GM12873 (cell line): Measurements from ENCODE around the gene CHRNB2.

ENCODE experiments used
- TF ChIP-seq, protein P1 (sequence below): IDR thresholded peaks from 2 replicates; pipeline ENCODE4 v1.5.1; 2012; ENCODE audit warnings: low read depth, mild to moderate bottlenecking, moderate library complexity, low read length, control low read depth; ENCODE audit not compliant: insufficient read depth; ENCODE audit errors: missing control alignments

The CHRNB2 gene

DNA sequence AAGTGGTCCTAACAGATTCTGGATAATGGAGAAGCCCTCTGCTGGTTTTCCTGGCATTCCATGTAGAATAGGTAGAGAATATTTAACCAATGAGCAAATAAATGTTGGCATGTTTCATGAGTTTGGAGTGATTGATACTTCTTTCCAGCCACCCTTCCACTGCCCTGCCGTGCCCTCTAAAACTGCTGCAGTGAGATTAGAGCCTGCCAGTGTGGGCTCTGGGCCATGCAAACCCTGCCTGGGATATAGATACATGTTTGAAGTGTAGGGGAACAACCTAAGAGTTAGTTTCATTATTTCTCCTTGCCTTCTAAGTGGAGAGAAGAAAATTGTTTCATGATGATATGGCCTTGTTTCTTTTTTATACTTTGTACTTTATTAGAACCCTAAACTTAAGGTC lies 19.6 kb upstream of the CHRNB2 start:
- TF ChIP-seq, protein P1, sequence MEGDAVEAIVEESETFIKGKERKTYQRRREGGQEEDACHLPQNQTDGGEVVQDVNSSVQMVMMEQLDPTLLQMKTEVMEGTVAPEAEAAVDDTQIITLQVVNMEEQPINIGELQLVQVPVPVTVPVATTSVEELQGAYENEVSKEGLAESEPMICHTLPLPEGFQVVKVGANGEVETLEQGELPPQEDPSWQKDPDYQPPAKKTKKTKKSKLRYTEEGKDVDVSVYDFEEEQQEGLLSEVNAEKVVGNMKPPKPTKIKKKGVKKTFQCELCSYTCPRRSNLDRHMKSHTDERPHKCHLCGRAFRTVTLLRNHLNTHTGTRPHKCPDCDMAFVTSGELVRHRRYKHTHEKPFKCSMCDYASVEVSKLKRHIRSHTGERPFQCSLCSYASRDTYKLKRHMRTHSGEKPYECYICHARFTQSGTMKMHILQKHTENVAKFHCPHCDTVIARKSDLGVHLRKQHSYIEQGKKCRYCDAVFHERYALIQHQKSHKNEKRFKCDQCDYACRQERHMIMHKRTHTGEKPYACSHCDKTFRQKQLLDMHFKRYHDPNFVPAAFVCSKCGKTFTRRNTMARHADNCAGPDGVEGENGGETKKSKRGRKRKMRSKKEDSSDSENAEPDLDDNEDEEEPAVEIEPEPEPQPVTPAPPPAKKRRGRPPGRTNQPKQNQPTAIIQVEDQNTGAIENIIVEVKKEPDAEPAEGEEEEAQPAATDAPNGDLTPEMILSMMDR: no peak

- TF ChIP-seq, protein P1: no peak
Observed at GRCh38 chr1:154549202-154549770, 18.3 kb upstream of the CHRNB2 start.

DNA sequence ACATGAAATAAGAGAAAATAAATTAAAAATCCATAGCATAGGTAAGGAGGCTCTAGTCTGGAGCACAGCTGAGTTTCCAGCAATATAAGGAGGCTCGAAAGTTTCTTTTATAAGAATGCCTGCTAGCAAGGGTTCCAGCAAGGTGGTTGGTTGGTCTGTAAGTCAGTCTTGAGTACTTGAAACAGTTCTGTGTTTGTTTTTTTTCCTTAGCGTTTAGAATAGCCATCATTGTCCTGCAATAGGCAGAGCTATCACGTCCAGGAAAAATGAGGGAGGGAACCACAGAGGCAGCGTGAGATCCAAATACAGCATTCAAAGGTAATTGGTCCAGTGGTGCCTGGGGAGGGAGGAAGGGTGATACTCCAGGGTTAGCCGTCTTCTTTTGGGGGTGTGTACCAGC lies 17.5 kb upstream of the CHRNB2 start:
- TF ChIP-seq, protein P1: no peak

GRCh38 chr1:154550657-154551056 lies 16.9 kb upstream of the CHRNB2 start:
- TF ChIP-seq, protein P1: no peak

DNA sequence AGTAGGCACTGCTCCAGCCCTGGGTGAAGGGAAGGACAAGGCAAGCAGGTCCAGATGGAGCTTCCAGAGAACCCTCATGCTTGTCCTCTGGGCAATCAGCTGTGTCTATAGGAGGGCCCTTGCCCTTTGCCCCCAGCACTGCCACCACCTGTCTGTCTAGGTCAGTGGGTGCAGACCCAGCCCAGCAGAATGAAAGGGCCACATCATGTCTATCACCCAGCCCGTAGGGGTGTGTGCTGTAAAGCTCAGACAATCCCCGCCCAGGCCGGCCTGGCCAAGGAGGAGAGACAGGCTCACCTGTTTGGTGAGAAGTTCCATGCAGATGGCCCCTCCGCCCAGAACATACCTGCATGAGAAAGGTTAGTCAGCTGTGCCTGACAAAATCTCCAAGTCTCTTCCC lies 16.1 kb upstream of the CHRNB2 start:
- TF ChIP-seq, protein P1: no peak

GRCh38 chr1:154552036-154552435 lies 15.5 kb upstream of the CHRNB2 start:
- TF ChIP-seq, protein P1: no peak

DNA sequence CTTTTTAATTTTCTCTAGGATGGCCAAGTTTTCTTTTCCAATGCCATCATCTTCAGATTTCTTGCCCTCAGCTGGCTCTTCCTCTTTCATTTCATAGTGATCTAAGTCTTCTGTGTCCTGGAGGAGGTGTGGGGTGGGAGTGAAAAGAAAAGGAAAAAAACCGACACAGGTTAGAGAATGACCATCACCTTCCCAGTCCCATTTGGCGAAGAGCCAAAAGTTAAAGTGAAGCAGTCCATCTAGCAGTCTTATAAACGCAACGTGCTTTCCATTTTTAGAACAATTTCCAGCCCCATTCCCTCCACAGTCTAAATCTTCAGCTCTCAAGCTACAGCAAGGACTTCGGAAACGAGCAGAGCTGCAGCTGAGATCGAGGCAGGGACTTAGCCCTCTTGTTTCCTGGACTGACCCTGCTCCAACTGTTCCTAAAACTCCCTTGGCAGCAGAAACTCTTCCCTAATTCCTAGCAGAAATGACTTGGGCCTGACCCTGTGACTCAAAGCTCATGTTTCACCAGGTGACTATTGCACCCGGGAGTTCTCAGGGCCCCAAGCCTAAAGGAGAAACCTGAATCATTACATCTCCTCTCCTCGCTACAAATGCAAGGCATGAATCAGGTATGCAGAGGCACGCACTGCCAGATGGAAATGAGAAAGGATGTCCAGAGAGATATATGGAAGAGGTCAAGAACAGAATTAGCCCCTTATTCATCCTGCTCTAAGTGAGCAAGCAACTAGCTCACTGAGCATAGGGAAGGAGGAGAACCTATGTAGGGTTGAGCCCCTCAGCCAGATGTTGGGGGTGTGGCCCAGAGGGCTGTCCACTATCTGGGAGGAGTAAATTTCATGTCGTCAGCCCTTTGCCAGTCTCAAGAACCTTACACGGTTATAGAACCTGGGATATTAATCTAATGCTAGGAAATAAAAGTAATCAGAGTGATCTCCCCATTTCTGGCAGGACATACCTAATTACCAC lies 14.2 kb upstream of the CHRNB2 start:
- TF ChIP-seq, protein P1: no peak
